Kidney epithelial cell (primary cell): ENCODE data around the gene EXOC6B. TPM values are rescaled to one million over a fixed set of nuclear protein-coding genes. Genes with fewer than 3 reads are reported as not detected.
A peak's percentile ranks its signal among the peaks of the same experiment; 100 is the strongest.

Source experiments
- DNase-seq: peaks from one replicate; pipeline ENCODE4 v3.0.0-alpha.2; 2010; ENCODE audit warnings: low read depth
- H3K27me3 ChIP-seq: 2 replicates; pipeline ENCODE4 v1.6.0; 2011; ENCODE audit warnings: low read length; ENCODE audit not compliant: control insufficient read depth, insufficient read depth
- H3K36me3 ChIP-seq: 2 replicates; pipeline ENCODE4 v1.5.1; 2011; ENCODE audit warnings: low read length; ENCODE audit not compliant: control insufficient read depth, insufficient read depth
- H3K4me3 ChIP-seq: 2 replicates; pipeline ENCODE4 v1.5.1; 2011; ENCODE audit warnings: low read depth, mild to moderate bottlenecking, control low read depth, low read length
- total RNA-seq: library from RNA; depleted of rRNA; stranded (reverse); fragments of >200 nt; gene quantifications from 2 replicates; pipeline ENCODE4 v1.2.3, GENCODE V29; 2015
- TF ChIP-seq, protein P1 (sequence below): IDR thresholded peaks from 2 replicates; pipeline ENCODE4 v1.5.1; 2011; ENCODE audit warnings: mild to moderate bottlenecking, moderate library complexity, low read length, control low read depth, inconsistent platforms; ENCODE audit not compliant: insufficient read depth, poor library complexity, severe bottlenecking

The EXOC6B gene
- total RNA-seq, 1 donor from 2014 or later, result 21.8 TPM

DNA sequence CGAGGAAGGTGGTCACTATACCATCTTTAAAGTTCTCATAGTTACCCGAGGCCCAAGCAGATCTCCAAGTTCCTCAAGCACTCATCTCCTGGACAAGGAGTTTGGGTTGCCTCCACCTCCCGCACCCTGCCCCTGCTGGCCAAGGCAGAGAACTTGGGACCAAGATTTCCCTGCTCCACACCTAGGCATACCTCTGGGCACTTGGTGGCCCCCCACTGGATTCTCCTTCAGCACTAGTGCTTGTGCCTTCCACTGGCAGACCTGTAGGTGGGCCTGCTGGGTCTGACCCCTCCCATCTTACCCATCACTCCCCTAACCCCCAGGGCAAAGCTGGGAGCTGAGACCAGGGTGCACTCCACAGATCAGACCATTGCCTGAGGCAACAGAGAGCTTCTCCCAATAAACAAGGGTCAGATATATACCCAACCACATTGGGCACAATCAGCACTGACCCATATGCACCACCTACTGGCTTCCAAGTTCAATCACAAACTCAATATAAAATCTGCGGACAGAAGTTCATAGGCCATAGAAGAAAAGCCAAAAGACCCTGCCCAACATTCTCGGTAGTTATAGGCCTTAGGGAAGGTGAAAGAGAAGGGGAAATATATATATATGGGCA lies 244.2 kb downstream of the EXOC6B start:
- Histone ChIP-seq H3K36me3 (no peaks in the 10 kb centered on the region), H3K4me3 (no peak overlapping the region), H3K27me3 (no peaks in the 10 kb centered on the region)
- no peak for DNase-seq
- TF ChIP-seq, protein P1, sequence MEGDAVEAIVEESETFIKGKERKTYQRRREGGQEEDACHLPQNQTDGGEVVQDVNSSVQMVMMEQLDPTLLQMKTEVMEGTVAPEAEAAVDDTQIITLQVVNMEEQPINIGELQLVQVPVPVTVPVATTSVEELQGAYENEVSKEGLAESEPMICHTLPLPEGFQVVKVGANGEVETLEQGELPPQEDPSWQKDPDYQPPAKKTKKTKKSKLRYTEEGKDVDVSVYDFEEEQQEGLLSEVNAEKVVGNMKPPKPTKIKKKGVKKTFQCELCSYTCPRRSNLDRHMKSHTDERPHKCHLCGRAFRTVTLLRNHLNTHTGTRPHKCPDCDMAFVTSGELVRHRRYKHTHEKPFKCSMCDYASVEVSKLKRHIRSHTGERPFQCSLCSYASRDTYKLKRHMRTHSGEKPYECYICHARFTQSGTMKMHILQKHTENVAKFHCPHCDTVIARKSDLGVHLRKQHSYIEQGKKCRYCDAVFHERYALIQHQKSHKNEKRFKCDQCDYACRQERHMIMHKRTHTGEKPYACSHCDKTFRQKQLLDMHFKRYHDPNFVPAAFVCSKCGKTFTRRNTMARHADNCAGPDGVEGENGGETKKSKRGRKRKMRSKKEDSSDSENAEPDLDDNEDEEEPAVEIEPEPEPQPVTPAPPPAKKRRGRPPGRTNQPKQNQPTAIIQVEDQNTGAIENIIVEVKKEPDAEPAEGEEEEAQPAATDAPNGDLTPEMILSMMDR, result no peak

DNA sequence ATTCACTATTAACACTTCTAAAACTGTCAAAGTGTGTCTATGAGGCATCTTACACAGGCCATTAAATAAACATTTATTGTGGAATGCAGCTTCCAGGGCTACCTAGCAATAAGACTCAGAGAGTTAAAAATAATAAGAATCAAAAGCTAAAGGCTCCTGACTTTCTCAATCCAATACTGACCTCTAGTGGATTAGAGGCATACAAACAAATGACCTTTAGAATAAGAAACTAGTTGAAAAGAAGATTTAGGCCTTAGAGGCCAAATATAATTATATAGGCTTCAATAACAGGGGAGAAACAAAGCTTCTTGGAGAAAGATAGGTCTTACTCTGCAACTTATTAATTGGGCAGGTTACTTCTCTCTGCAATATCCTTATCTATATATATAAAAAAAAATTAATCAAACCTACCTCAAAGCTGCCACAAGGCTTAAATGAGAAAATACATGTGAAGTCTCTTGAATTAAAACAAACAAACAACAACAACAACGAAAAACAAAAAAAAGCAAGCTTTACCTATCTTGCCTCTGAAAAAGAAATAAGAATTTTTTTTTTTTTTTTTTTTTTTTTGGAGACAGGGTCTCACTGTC lies 246.1 kb downstream of the EXOC6B start:
- no peaks in the 10 kb centered on the region for H3K36me3 ChIP-seq
- H3K27me3 ChIP-seq, result no peaks in the 10 kb centered on the region
- TF ChIP-seq, protein P1, result peak; percentile 61
- no peak overlapping the region for H3K4me3 ChIP-seq
- peak; percentile 12 for DNase-seq

DNA sequence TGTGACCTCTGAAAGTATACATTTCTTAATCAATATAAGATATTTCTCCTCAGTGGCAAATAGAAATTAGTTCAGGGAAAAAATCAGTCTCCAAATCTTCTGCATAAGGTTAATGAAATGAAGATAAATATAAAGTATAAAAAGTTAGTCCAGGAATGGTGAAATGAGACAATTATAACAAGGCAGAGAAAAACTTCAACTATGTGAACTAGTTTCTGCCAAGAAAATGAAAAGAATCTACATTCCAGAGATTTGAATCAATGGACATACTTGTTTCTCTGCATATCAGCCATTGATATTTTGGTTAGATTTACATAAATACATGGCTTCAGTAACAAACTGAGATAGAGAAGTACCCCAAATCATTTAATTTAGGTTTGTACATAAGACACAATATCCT lies 249.0 kb downstream of the EXOC6B start:
- DNase-seq, result no peak
- no peak overlapping the region for H3K4me3 ChIP-seq
- no peaks in the 10 kb centered on the region for H3K36me3 ChIP-seq
- H3K27me3 ChIP-seq, result no peaks in the 10 kb centered on the region
- TF ChIP-seq, protein P1, result no peak

DNA sequence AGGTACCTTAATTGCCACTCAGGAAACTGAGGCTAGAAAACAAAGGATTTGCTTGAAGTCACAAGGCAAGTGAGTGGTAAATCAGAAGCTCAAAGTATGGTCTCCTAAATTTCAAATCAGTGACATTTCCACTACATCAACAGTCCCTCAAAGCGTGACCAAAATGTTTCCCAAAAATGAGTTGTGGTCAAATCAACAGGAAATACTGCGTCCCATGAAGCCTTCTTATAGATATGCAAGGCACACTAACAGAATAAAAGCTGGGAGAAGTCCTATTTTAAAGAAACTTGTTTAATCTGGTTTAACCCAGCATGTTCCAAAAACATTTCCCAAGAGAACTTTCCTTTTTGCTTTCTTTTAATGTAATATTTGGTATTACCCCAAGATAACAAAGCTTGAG lies 249.4 kb downstream of the EXOC6B start:
- no peak for DNase-seq
- no peaks in the 10 kb centered on the region for H3K36me3 ChIP-seq
- no peak overlapping the region for H3K4me3 ChIP-seq
- no peaks in the 10 kb centered on the region for H3K27me3 ChIP-seq
- TF ChIP-seq, protein P1, result no peak

DNA sequence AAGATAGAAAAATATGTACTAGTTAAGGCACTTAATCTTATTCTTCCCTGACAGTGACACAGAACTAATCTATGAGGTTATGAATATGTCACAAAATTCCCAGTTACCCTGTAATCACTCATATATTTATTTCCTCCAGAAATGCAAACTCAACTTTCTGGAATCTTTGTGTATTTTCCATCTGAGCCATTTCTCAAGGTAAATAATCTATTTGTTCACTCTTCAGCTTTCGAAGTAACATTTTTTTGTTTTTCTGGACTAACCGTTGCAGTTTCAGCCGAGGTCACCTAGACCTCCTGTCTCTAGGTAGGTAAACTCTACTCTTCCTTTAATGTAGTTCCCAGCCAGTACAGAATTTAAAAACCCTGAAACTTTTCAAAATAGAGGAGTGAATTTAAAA lies 250.9 kb downstream of the EXOC6B start:
- no peak overlapping the region for H3K4me3 ChIP-seq
- no peak for DNase-seq
- no peaks in the 10 kb centered on the region for H3K36me3 ChIP-seq
- TF ChIP-seq, protein P1, result no peak
- no peaks in the 10 kb centered on the region for H3K27me3 ChIP-seq

DNA sequence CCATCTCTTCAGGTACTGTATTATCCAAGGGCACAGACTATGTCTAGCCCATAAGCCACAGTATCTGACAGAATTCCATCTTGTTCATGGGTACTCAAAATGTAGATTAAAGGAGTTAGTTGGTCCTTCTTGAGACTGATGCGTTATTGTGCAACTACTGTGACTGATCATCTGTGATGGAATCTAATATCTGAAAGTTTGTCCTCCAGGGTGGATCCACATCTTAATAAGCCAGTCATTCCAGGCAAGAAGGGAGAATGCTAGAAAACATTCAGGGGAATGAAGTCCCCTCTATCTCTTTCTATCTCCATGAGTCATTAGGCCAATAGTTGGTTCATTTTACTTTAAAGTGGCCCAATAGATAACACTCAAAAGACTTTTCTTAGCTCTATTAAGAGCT lies 252.6 kb downstream of the EXOC6B start:
- no peak overlapping the region for H3K4me3 ChIP-seq
- H3K36me3 ChIP-seq, result no peaks in the 10 kb centered on the region
- no peak for DNase-seq
- H3K27me3 ChIP-seq, result no peaks in the 10 kb centered on the region
- TF ChIP-seq, protein P1, result no peak
